Calu3 (cell line): Measurements from ENCODE around the gene MAN1A2. TPM values are rescaled to one million over a fixed set of nuclear protein-coding genes. Genes with fewer than 3 reads are reported as not detected.

Experiments
- BruUV-seq: library from RNA; stranded (reverse); fragments of 400-500 nt; replicated peaks from 2 replicates; lab custom pipeline; 2021; lab: Mats Ljungman, UMichigan
- CTCF ChIA-PET: fragments of 300-600 bp; sonication (Branson Sonifier 250); formaldehyde crosslinking; loops from one replicate; lab custom pipeline; 2022; ENCODE audit warnings: antibody characterized with exemption; lab: Charles Lee
- DNase-seq: peaks from one replicate; pipeline ENCODE4 v3.0.0; 2022
- H3K27ac Mint-ChIP-seq: one replicate; pipeline ENCODE4 v1.8.0; 2022; ENCODE audit warnings: mixed read lengths; ENCODE audit not compliant: unreplicated experiment
- H3K27me3 Mint-ChIP-seq: one replicate; pipeline ENCODE4 v1.8.0; 2022; ENCODE audit warnings: mixed read lengths; ENCODE audit not compliant: unreplicated experiment
- H3K36me3 Mint-ChIP-seq: one replicate; pipeline ENCODE4 v1.8.0; 2022; ENCODE audit warnings: mild to moderate bottlenecking, moderate library complexity, mixed read lengths; ENCODE audit not compliant: insufficient read depth, unreplicated experiment
- H3K4me1 Mint-ChIP-seq: one replicate; pipeline ENCODE4 v1.8.0; 2022; ENCODE audit warnings: mild to moderate bottlenecking, low read depth, mixed read lengths; ENCODE audit not compliant: unreplicated experiment
- H3K4me3 Mint-ChIP-seq: one replicate; pipeline ENCODE4 v1.8.0; 2022; ENCODE audit warnings: mild to moderate bottlenecking, low read depth, moderate library complexity, mixed read lengths; ENCODE audit not compliant: unreplicated experiment
- H3K9me3 Mint-ChIP-seq: one replicate; pipeline ENCODE4 v1.8.0; 2022; ENCODE audit warnings: low read depth, mixed read lengths; ENCODE audit not compliant: unreplicated experiment
- intact Hi-C: fragments of 100-400 bp; cut with micrococcal nuclease; formaldehyde crosslinking; loops from one replicate; pipeline ENCODE4 v1.10.0; 2022; ENCODE audit not compliant: unreplicated experiment
- total RNA-seq: library from RNA; stranded (reverse); gene quantifications from 2 replicates; pipeline ENCODE4 v1.2.3, GENCODE V29; 2022
- TF ChIP-seq, protein P1 (sequence below): fragments of 200-600 bp; IDR thresholded peaks from one replicate; pipeline ENCODE4 v1.8.0; 2022; ENCODE audit warnings: antibody characterized with exemption; ENCODE audit not compliant: unreplicated experiment

The MAN1A2 gene
- total RNA-seq, 1 experiment from 2014 or later, result 28.2 TPM

DNA sequence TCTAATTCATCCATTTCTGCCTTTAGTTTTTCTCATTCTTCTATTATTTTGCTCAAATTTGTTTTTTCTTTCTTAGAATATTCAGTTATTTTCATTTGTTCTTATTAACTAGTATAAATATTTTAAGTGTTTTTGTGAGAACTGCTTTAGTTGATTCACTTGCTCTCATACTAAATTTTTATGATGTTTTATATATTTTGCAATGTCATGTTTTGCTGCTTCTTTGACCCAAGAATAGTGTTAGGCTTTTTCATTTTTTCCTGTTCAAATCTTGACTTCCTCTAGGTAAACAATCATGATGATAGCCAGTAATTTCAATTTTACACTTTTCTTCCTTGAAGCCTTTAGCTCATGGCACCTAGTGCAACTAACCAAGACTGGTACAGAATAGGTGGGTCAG lies 45.2 kb downstream of the MAN1A2 start:
- Mint-ChIP-seq H3K9me3 (no peaks in the 10 kb centered on the region), H3K36me3 (peaks cover 6% of the 10 kb centered on the region), H3K27ac (no peak overlapping the region), H3K27me3 (no peaks in the 10 kb centered on the region), H3K4me1 (peaks cover 17% of the 10 kb centered on the region), H3K4me3 (no peak overlapping the region)
- intact Hi-C loops, result no loop called here
- no peak for DNase-seq
- CTCF ChIA-PET, result no interaction called here
- BruUV-seq, result no TSS peak
- TF ChIP-seq, protein P1, sequence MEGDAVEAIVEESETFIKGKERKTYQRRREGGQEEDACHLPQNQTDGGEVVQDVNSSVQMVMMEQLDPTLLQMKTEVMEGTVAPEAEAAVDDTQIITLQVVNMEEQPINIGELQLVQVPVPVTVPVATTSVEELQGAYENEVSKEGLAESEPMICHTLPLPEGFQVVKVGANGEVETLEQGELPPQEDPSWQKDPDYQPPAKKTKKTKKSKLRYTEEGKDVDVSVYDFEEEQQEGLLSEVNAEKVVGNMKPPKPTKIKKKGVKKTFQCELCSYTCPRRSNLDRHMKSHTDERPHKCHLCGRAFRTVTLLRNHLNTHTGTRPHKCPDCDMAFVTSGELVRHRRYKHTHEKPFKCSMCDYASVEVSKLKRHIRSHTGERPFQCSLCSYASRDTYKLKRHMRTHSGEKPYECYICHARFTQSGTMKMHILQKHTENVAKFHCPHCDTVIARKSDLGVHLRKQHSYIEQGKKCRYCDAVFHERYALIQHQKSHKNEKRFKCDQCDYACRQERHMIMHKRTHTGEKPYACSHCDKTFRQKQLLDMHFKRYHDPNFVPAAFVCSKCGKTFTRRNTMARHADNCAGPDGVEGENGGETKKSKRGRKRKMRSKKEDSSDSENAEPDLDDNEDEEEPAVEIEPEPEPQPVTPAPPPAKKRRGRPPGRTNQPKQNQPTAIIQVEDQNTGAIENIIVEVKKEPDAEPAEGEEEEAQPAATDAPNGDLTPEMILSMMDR, result no peak

- TF ChIP-seq, protein P1, result no peak
- BruUV-seq, result no TSS peak
- DNase-seq, result no peak
- H3K36me3 Mint-ChIP-seq, result peaks cover 6% of the 10 kb centered on the region
- intact Hi-C loops, result no loop called here
- no peak overlapping the region for H3K4me3 Mint-ChIP-seq
- H3K27ac Mint-ChIP-seq, result no peak overlapping the region
- CTCF ChIA-PET, result no interaction called here
- H3K4me1 Mint-ChIP-seq, result peaks cover 17% of the 10 kb centered on the region
- no peaks in the 10 kb centered on the region for H3K27me3 Mint-ChIP-seq
- no peaks in the 10 kb centered on the region for H3K9me3 Mint-ChIP-seq
Measured at GRCh38 chr1:117413412-117413811, 46.2 kb downstream of the MAN1A2 start.

- CTCF ChIA-PET, result no interaction called here
- Mint-ChIP-seq H3K4me1 (peaks cover 17% of the 10 kb centered on the region), H3K27me3 (no peaks in the 10 kb centered on the region), H3K36me3 (no peaks in the 10 kb centered on the region), H3K27ac (no peak overlapping the region), H3K9me3 (no peaks in the 10 kb centered on the region), H3K4me3 (no peak overlapping the region)
- DNase-seq, result no peak
- intact Hi-C loops, result no loop called here
- TF ChIP-seq, protein P1, result no peak
- no TSS peak for BruUV-seq
Measured at GRCh38 chr1:117414943-117415342, 47.7 kb downstream of the MAN1A2 start.

- CTCF ChIA-PET, result no interaction called here
- Mint-ChIP-seq H3K4me3 (no peak overlapping the region), H3K9me3 (no peaks in the 10 kb centered on the region), H3K27me3 (no peaks in the 10 kb centered on the region), H3K36me3 (no peaks in the 10 kb centered on the region), H3K27ac (no peak overlapping the region), H3K4me1 (peaks cover 17% of the 10 kb centered on the region)
- BruUV-seq, result no TSS peak
- intact Hi-C loops, result no loop called here
- no peak for DNase-seq
- TF ChIP-seq, protein P1, result no peak
Measured at GRCh38 chr1:117416004-117416403, 48.8 kb downstream of the MAN1A2 start.
